Stimulated activated CD4-positive, alpha-beta T cell treated with anti-CD3 and anti-CD28 coated beads, Interleukin-15, amount 100 ng/mL, for 24 hours (primary cell): ENCODE measurements around the gene HLCS.
"Not testable (repeated sequence)": the region's sequence is repeated elsewhere in the genome, so short reads cannot be mapped to it uniquely, and the experiment has no call there.

Source experiments
- DNase-seq: peaks from one replicate; pipeline ENCODE4 v3.0.0-alpha.2; 2020

The HLCS gene

GRCh38 chr21:36952331-36952730 is 14.1 kb downstream of the HLCS start:
- DNase-seq = not testable (repeated sequence)

GRCh38 chr21:36949171-36950141 is 17.0 kb downstream of the HLCS start:
- DNase-seq = no peak

GRCh38 chr21:36948686-36949085 is 17.8 kb downstream of the HLCS start:
- DNase-seq = no peak

- DNase-seq = no peak
These were observed 19.5 kb downstream of the HLCS start for GRCh38 chr21:36946949-36947356.

GRCh38 chr21:36945496-36946138 is 20.9 kb downstream of the HLCS start:
- no peak for DNase-seq

GRCh38 chr21:36936361-36937135 is 29.9 kb downstream of the HLCS start:
- DNase-seq = no peak

GRCh38 chr21:36934864-36935420 is 31.5 kb downstream of the HLCS start:
- no peak for DNase-seq

- no peak for DNase-seq
These were observed 34.2 kb downstream of the HLCS start for GRCh38 chr21:36932161-36932816.

- no peak for DNase-seq
These were observed 36.8 kb downstream of the HLCS start for GRCh38 chr21:36929622-36930021.

- DNase-seq = no peak
These were observed 37.5 kb downstream of the HLCS start for GRCh38 chr21:36928960-36929359.

GRCh38 chr21:36927719-36928117 is 38.8 kb downstream of the HLCS start:
- DNase-seq = peak; percentile 84

GRCh38 chr21:36926989-36927718 is 39.3 kb downstream of the HLCS start:
- DNase-seq = no peak

- no peak for DNase-seq
These were observed 43.2 kb downstream of the HLCS start for GRCh38 chr21:36923270-36923669.

GRCh38 chr21:36922861-36923260 is 43.6 kb downstream of the HLCS start:
- DNase-seq = no peak

GRCh38 chr21:36918291-36918690 is 48.2 kb downstream of the HLCS start:
- DNase-seq = no peak

- no peak for DNase-seq
These were observed 48.9 kb downstream of the HLCS start for GRCh38 chr21:36917471-36918158.

GRCh38 chr21:36916718-36917117 is 49.8 kb downstream of the HLCS start:
- no peak for DNase-seq

- DNase-seq = no peak
These were observed 50.7 kb downstream of the HLCS start for GRCh38 chr21:36915696-36916245.

- DNase-seq = no peak
These were observed 51.3 kb downstream of the HLCS start for GRCh38 chr21:36915014-36915695.
